Measurements from ENCODE around the gene SPAM1.
"Not testable (repeated sequence)": the region's sequence is repeated elsewhere in the genome, so short reads cannot be mapped to it uniquely, and the experiment has no call there.

SPAM1 gene

DNA sequence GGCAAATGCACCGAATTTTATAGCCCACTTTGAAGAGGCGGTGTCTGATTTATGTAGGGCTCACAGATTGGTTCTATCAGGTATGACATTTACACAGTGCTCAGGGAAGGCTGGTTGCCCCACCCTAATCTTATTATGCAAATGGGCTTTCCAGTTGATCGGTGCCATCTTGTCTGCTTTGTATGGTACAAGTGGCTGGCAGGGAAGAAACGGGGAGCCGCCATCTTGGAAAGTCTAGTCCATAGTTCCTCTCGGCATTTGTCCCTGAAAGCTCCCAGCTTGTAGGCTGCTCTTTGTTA lies 71.2 kb downstream of the SPAM1 start:
- Histone ChIP-seq H3K9me2 (replicated peaks; ENCODE audit: control insufficient read depth, low read length) (no peaks in the 10 kb centered on the region; the same call in 1 of the 2 replicates), H3K4me1 (ENCODE audit: control insufficient read depth, low read length) (no peaks in the 10 kb centered on the region), H3K36me3 (ENCODE audit: control insufficient read depth, low read length) (no peaks in the 10 kb centered on the region), H3K4me3 (ENCODE audit: low read length) (no peak overlapping the region), H3K27ac (ENCODE audit: low read depth, low read length) (no peak overlapping the region), H4K20me1 (ENCODE audit: control insufficient read depth, insufficient read depth, low read depth, low read length) (no peaks in the 10 kb centered on the region), H3K9me3 (ENCODE audit: control insufficient read depth, insufficient read depth, low read length) (no peaks in the 10 kb centered on the region), H3K4me2 (ENCODE audit: low read length) (no peak overlapping the region), H3F3A (ENCODE audit: control insufficient read depth, insufficient read depth) (no peaks in the 10 kb centered on the region), H3K27me3 (ENCODE audit: control insufficient read depth, low read length) (no peaks in the 10 kb centered on the region), H3K79me2 (ENCODE audit: control insufficient read depth, low read length) (no peaks in the 10 kb centered on the region)
- TF ChIP-seq EZH2phosphoT487 (IDR thresholded peaks at IDR 0.05; ENCODE audit: borderline replicate concordance, low read length): no peak
- TF ChIP-seq, protein P1, sequence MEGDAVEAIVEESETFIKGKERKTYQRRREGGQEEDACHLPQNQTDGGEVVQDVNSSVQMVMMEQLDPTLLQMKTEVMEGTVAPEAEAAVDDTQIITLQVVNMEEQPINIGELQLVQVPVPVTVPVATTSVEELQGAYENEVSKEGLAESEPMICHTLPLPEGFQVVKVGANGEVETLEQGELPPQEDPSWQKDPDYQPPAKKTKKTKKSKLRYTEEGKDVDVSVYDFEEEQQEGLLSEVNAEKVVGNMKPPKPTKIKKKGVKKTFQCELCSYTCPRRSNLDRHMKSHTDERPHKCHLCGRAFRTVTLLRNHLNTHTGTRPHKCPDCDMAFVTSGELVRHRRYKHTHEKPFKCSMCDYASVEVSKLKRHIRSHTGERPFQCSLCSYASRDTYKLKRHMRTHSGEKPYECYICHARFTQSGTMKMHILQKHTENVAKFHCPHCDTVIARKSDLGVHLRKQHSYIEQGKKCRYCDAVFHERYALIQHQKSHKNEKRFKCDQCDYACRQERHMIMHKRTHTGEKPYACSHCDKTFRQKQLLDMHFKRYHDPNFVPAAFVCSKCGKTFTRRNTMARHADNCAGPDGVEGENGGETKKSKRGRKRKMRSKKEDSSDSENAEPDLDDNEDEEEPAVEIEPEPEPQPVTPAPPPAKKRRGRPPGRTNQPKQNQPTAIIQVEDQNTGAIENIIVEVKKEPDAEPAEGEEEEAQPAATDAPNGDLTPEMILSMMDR (IDR thresholded peaks at IDR 0.05; ENCODE audit: low read depth, low read length, poor library complexity, severe bottlenecking): no peak

GRCh38 chr7:123998921-123999320 lies 73.9 kb downstream of the SPAM1 start:
- Histone ChIP-seq H3K4me1 (ENCODE audit: control insufficient read depth, low read length) (no peaks in the 10 kb centered on the region), H3K9me2 (replicated peaks; ENCODE audit: control insufficient read depth, low read length) (no peaks in the 10 kb centered on the region; the same call in 1 of the 2 replicates), H3F3A (ENCODE audit: control insufficient read depth, insufficient read depth) (no peaks in the 10 kb centered on the region), H3K36me3 (ENCODE audit: control insufficient read depth, low read length) (no peaks in the 10 kb centered on the region), H3K4me2 (ENCODE audit: low read length) (no peak overlapping the region), H3K9me3 (ENCODE audit: control insufficient read depth, insufficient read depth, low read length) (no peaks in the 10 kb centered on the region), H3K4me3 (ENCODE audit: low read length) (no peak overlapping the region), H3K79me2 (ENCODE audit: control insufficient read depth, low read length) (no peaks in the 10 kb centered on the region), H4K20me1 (ENCODE audit: control insufficient read depth, insufficient read depth, low read depth, low read length) (no peaks in the 10 kb centered on the region), H3K27me3 (ENCODE audit: control insufficient read depth, low read length) (no peaks in the 10 kb centered on the region), H3K27ac (ENCODE audit: low read depth, low read length) (no peak overlapping the region)
- TF ChIP-seq, protein P1 (IDR thresholded peaks at IDR 0.05; ENCODE audit: low read depth, low read length, poor library complexity, severe bottlenecking): no peak
- no peak for TF ChIP-seq EZH2phosphoT487 (IDR thresholded peaks at IDR 0.05; ENCODE audit: borderline replicate concordance, low read length)

DNA sequence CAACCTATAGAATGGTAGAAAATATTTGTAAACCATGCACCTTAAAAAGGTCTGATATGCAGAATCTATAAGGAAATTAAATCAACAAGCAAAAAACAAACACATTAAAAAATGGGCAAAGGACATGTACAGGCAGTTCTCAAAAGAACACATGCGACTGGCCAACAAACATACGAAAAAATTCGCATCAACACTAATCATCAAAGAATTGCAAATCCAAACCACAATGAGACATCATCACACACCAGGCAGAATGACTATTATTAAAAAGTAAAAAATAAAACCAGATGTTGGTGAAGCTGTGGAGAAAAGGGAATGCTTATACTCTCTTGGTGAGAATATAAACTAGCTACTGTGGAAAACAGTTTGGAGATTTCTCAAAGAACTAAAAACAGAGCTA lies 74.7 kb downstream of the SPAM1 start:
- H3K4me3 ChIP-seq (ENCODE audit: low read length): no peak overlapping the region

DNA sequence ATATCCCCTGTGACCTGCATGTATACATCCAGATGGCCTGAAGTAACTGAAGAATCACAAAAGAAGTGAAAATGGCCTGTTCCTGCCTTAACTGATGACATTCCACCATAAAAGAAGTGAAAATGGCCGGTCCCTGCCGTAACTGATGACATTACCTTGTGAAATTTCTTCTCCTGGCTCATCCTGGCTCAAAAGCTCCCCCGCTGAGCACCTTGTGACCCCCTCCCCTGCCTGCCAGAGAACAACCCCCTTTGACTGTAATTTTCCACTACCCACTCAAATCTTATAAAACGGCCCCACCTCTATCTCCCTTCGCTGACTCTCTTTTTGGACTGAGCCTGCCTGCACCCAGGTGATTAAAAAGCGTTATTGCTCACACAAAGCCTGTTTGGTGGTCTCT lies 83.3 kb downstream of the SPAM1 start:
- H3K9me3 ChIP-seq (ENCODE audit: control insufficient read depth, insufficient read depth, low read length); H3K4me2 ChIP-seq (ENCODE audit: low read length); H3K9me2 ChIP-seq (replicated peaks; ENCODE audit: control insufficient read depth, low read length); H3K4me1 ChIP-seq (ENCODE audit: control insufficient read depth, low read length); H3K4me3 ChIP-seq (ENCODE audit: low read length); H3F3A ChIP-seq (ENCODE audit: control insufficient read depth, insufficient read depth); H4K20me1 ChIP-seq (ENCODE audit: control insufficient read depth, insufficient read depth, low read depth, low read length); H3K36me3 ChIP-seq (ENCODE audit: control insufficient read depth, low read length); H3K79me2 ChIP-seq (ENCODE audit: control insufficient read depth, low read length); H3K27me3 ChIP-seq (ENCODE audit: control insufficient read depth, low read length); H3K27ac ChIP-seq (ENCODE audit: low read depth, low read length): not testable (repeated sequence)

More for the DNA sequence above, 74.7 kb downstream of the SPAM1 start:
- Histone ChIP-seq H4K20me1 (ENCODE audit: control insufficient read depth, insufficient read depth, low read depth, low read length) (no peaks in the 10 kb centered on the region), H3K4me1 (ENCODE audit: control insufficient read depth, low read length) (no peaks in the 10 kb centered on the region), H3K4me2 (ENCODE audit: low read length) (no peak overlapping the region), H3K27me3 (ENCODE audit: control insufficient read depth, low read length) (no peaks in the 10 kb centered on the region), H3K9me2 (replicated peaks; ENCODE audit: control insufficient read depth, low read length) (no peaks in the 10 kb centered on the region; the same call in 1 of the 2 replicates), H3K27ac (ENCODE audit: low read depth, low read length) (no peak overlapping the region), H3K79me2 (ENCODE audit: control insufficient read depth, low read length) (no peaks in the 10 kb centered on the region), H3F3A (ENCODE audit: control insufficient read depth, insufficient read depth) (no peaks in the 10 kb centered on the region), H3K36me3 (ENCODE audit: control insufficient read depth, low read length) (no peaks in the 10 kb centered on the region), H3K9me3 (ENCODE audit: control insufficient read depth, insufficient read depth, low read length) (no peaks in the 10 kb centered on the region)
- TF ChIP-seq, protein P1 (IDR thresholded peaks at IDR 0.05; ENCODE audit: low read depth, low read length, poor library complexity, severe bottlenecking): no peak
- TF ChIP-seq EZH2phosphoT487 (IDR thresholded peaks at IDR 0.05; ENCODE audit: borderline replicate concordance, low read length): no peak
